HG02943 (cell line): ENCODE measurements around the gene VTI1A.

Experiments used
- ATAC-seq: cut with Tn5 transposase; IDR thresholded peaks from one replicate; pipeline ENCODE4 v1.9.1; 2021; ENCODE audit warnings: mild to moderate bottlenecking, low read depth, moderate library complexity; ENCODE audit not compliant: unreplicated experiment

Gene VTI1A

GRCh38 chr10:112738606-112739591 is 291.9 kb downstream of the VTI1A start:
- no peak for ATAC-seq

- no peak for ATAC-seq
These were observed 292.8 kb downstream of the VTI1A start for GRCh38 chr10:112739592-112740353.

- no peak for ATAC-seq
These were observed 294.9 kb downstream of the VTI1A start for GRCh38 chr10:112741830-112742402.

- no peak for ATAC-seq
These were observed 297.4 kb downstream of the VTI1A start for GRCh38 chr10:112744181-112745096.

GRCh38 chr10:112746329-112746728 is 299.3 kb downstream of the VTI1A start:
- no peak for ATAC-seq

- ATAC-seq = no peak
These were observed 303.6 kb downstream of the VTI1A start for GRCh38 chr10:112750427-112751167.

GRCh38 chr10:112751651-112752050 is 304.6 kb downstream of the VTI1A start:
- ATAC-seq = no peak

- ATAC-seq = no peak
These were observed 305.3 kb downstream of the VTI1A start for GRCh38 chr10:112752288-112752687.

GRCh38 chr10:112753961-112754411 is 307.0 kb downstream of the VTI1A start:
- ATAC-seq = no peak

GRCh38 chr10:112755446-112756234 is 308.6 kb downstream of the VTI1A start:
- no peak for ATAC-seq

- ATAC-seq = no peak
These were observed 309.2 kb downstream of the VTI1A start for GRCh38 chr10:112756235-112756527.

GRCh38 chr10:112758961-112759360 is 311.9 kb downstream of the VTI1A start:
- no peak for ATAC-seq

GRCh38 chr10:112759496-112759895 is 312.5 kb downstream of the VTI1A start:
- ATAC-seq = no peak

- no peak for ATAC-seq
These were observed 314.2 kb downstream of the VTI1A start for GRCh38 chr10:112761256-112761655.

GRCh38 chr10:112763916-112764520 is 317.0 kb downstream of the VTI1A start:
- no peak for ATAC-seq

- no peak for ATAC-seq
These were observed 318.8 kb downstream of the VTI1A start for GRCh38 chr10:112765717-112766235.

- ATAC-seq = no peak
These were observed 319.6 kb downstream of the VTI1A start for GRCh38 chr10:112766636-112767035.

GRCh38 chr10:112767156-112767555 is 320.1 kb downstream of the VTI1A start:
- no peak for ATAC-seq
